B cell (primary cell): ENCODE results near the gene KRTAP4-6. TPM values are rescaled to one million over a fixed set of nuclear protein-coding genes. Genes with fewer than 3 reads are reported as not detected.

Experiments
- ATAC-seq: fragments of 200-7000 bp; cut with Tn5 transposase; one replicate; pipeline ENCODE4 v1.10.0; 2021; ENCODE audit warnings: low read depth, mild to moderate bottlenecking, moderate number of reproducible peaks, moderate library complexity
- CTCF ChIA-PET: fragments of 350-600 bp; sonication (Branson Sonifier 250); formaldehyde crosslinking; loops from one replicate; lab custom pipeline; 2021; ENCODE audit warnings: antibody characterized with exemption, inconsistent platforms; lab: Charles Lee
- POLR2A ChIA-PET: fragments of 350-600 bp; sonication (Branson Sonifier 250); formaldehyde crosslinking; loops from one replicate; lab custom pipeline; 2021; ENCODE audit warnings: antibody characterized with exemption; lab: Charles Lee
- DNase-seq: peaks from one replicate; pipeline ENCODE4 v3.0.0; 2013
- H2AFZ ChIP-seq: 2 replicates; pipeline ENCODE4 v1.6.1; 2012; ENCODE audit warnings: mild to moderate bottlenecking, low read depth, low read length; ENCODE audit not compliant: insufficient read depth, poor library complexity, severe bottlenecking
- H3K27ac ChIP-seq, 2 donors: 1 replicate in 1 of 2; 2 replicates in 1 of 2; pipeline ENCODE4 v1.5.1; 2012 to 2013; ENCODE audit warnings: low read length in 2 of 2, mild to moderate bottlenecking in 2 of 2, moderate library complexity in 1 of 2
- H3K27me3 ChIP-seq, 4 experiments: fragments of 200-600 bp in 1 of 4; sonication (generic) in 1 of 4; replicated peaks in 1 of 4; 1 replicate in 2 of 4; 2 replicates in 2 of 4; pipeline versions ENCODE4 v1.6.1 to v1.7.0; 2013 to 2016; ENCODE audit warnings: low read length in 3 of 4, mild to moderate bottlenecking in 2 of 4, mixed read lengths in 1 of 4, moderate library complexity in 1 of 4; ENCODE audit not compliant: insufficient read depth in 4 of 4, control insufficient read depth in 3 of 4; ENCODE audit errors: control extremely low read depth in 1 of 4
- H3K36me3 ChIP-seq, 2 experiments: replicated peaks in 1 of 2; 1 replicate in 1 of 2; 2 replicates in 1 of 2; pipeline versions ENCODE4 v1.6.1 to v1.7.1; 2013; ENCODE audit warnings: low read length in 1 of 2; ENCODE audit not compliant: insufficient read depth in 2 of 2, control insufficient read depth in 1 of 2; ENCODE audit errors: control extremely low read depth in 1 of 2, extremely low read depth in 1 of 2
- H3K4me1 ChIP-seq, 2 donors: fragments of 200-600 bp in 1 of 2; sonication (generic) in 1 of 2; 1 replicate in 1 of 2; 2 replicates in 1 of 2; pipeline versions ENCODE4 v1.5.1 to v1.6.1; 2013 to 2017; ENCODE audit warnings: low read length in 2 of 2; ENCODE audit not compliant: control insufficient read depth in 2 of 2, insufficient read depth in 2 of 2
- H3K4me2 ChIP-seq: replicated peaks from 2 replicates; pipeline ENCODE3; 2012; ENCODE audit warnings: mild to moderate bottlenecking, low read depth, low read length; ENCODE audit not compliant: poor library complexity, severe bottlenecking
- H3K4me3 ChIP-seq, 5 experiments: fragments of 200-600 bp in 1 of 5; sonication (generic) in 1 of 5; 1 replicate in 3 of 5; 2 replicates in 2 of 5; pipeline versions ENCODE4 v1.5.1 to v1.7.0; 2011 to 2016; ENCODE audit warnings: low read length in 4 of 5, mild to moderate bottlenecking in 4 of 5, low read depth in 2 of 5, control low read depth in 1 of 5, moderate library complexity in 1 of 5; ENCODE audit not compliant: insufficient read depth in 1 of 5; ENCODE audit errors: control extremely low read depth in 1 of 5, extremely low read depth in 1 of 5
- H3K79me2 ChIP-seq: fragments of 200-600 bp; sonication (generic); one replicate; pipeline ENCODE4 v1.6.0; 2016; ENCODE audit warnings: low read length; ENCODE audit not compliant: control insufficient read depth, insufficient read depth
- H3K9ac ChIP-seq: fragments of 200-600 bp; sonication (generic); 2 replicates; pipeline ENCODE4 v1.6.1; 2017; ENCODE audit warnings: mild to moderate bottlenecking, low read length, moderate library complexity
- H3K9me3 ChIP-seq, 3 donors: one replicate each; pipeline versions ENCODE4 v1.6.1 to v1.7.1; 2013; ENCODE audit warnings: low read length in 2 of 3; ENCODE audit not compliant: control insufficient read depth in 2 of 3, insufficient read depth in 1 of 3; ENCODE audit errors: control extremely low read depth in 1 of 3
- H4K20me1 ChIP-seq: 2 replicates; pipeline ENCODE4 v1.6.0; 2012; ENCODE audit warnings: mild to moderate bottlenecking, low read length; ENCODE audit not compliant: insufficient read depth, control insufficient read depth, poor library complexity, severe bottlenecking
- H3K27ac Mint-ChIP-seq: one replicate; pipeline ENCODE4 v1.8.0; 2021; ENCODE audit warnings: mixed read lengths
- H3K27me3 Mint-ChIP-seq: one replicate; pipeline ENCODE4 v1.8.0; 2021; ENCODE audit warnings: mixed read lengths
- H3K4me1 Mint-ChIP-seq: one replicate; pipeline ENCODE4 v1.8.0; 2021; ENCODE audit warnings: mixed read lengths
- H3K4me3 Mint-ChIP-seq: one replicate; pipeline ENCODE4 v1.8.0; 2021; ENCODE audit warnings: mixed read lengths
- H3K9me3 Mint-ChIP-seq: one replicate; pipeline ENCODE4 v1.8.0; 2022; ENCODE audit warnings: mixed read lengths; ENCODE audit not compliant: insufficient read depth
- EZH2 ChIP-seq: IDR thresholded peaks from 2 replicates; pipeline ENCODE4 v1.6.1; 2012; ENCODE audit warnings: borderline replicate concordance, low read depth, mild to moderate bottlenecking, moderate library complexity, low read length; ENCODE audit not compliant: insufficient read depth, poor library complexity, severe bottlenecking
- WGBS: methylation state at CpG from one replicate; pipeline ENCODE4 v1.1.5; 2013; ENCODE audit warnings: missing lambda C conversion rate; ENCODE audit not compliant: insufficient coverage; 5-methylcytosine and 5-hydroxymethylcytosine counted together
- intact Hi-C: fragments of 100-400 bp; cut with micrococcal nuclease; formaldehyde crosslinking; loops from one replicate; pipeline ENCODE4 v1.10.0; 2022
- polyA plus RNA-seq: library from polyadenylated mRNA; depleted of rRNA; stranded (reverse); fragments of >200 nt; gene quantifications from 2 replicates; pipeline ENCODE4 v1.2.3, GENCODE V29; 2012
- total RNA-seq, 2 donors: library from RNA; stranded (reverse); fragments of 120-200 nt in 1 of 2; gene quantifications; 1 replicate in 1 of 2; 2 replicates in 1 of 2; pipeline versions ENCODE4 v1.2.3 to v1.2.4, GENCODE V29; 2013 to 2022
- TF ChIP-seq, protein P1 (sequence below): fragments of 200-600 bp; IDR thresholded peaks from one replicate; pipeline ENCODE4 v1.8.0; 2022; ENCODE audit warnings: antibody characterized with exemption, mild to moderate bottlenecking

The KRTAP4-6 gene
- total and polyA plus RNA-seq, 2 donors (not counting 1 experiment from before 2014, with no cell fraction given), result not detected

DNA sequence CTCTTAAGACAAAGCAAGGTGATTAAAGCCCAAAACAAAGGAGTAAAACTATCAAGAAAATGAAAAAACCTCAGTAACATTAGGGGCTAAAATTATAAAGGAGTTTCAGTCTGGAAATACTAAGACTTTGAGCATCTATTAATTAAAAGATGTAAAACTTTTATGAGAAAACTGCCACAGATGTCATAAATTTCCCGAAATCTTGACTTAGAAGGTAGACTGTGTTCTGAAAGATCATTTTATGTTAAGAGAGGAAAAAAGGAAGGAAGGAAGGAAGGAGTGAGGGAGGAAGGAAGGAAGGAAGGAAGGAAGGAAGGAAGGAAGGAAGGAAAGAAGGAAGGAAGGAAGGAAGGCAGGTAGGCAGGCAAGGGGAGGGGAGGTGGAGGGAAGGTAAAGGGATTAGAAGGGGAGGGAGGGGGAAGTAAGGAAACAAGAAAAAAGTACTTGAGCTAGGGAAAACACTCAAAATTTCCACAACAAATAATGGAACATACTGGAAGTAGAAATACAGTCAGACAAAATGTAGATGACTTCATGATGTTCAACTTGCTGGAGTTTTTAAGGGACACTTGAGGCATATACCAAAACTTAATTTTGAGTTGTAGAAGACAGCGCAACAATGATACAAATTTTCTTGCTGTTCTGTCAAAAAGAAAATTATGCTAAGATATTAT, 7.3 kb upstream of the KRTAP4-6 start:
- Histone ChIP-seq H3K4me2 (no peak overlapping the region), H3K27ac (no peak overlapping the region), H3K79me2 (no peaks in the 10 kb centered on the region), H2AFZ (no peak overlapping the region), H4K20me1 (no peaks in the 10 kb centered on the region), H3K4me1 (no peaks in the 10 kb centered on the region), H3K9ac (no peak overlapping the region), H3K9me3 (peaks cover 3 to 9% (median 5%) of the 10 kb centered on the region in 3 donors), H3K4me3 (no peak overlapping the region), H3K27me3 (no peaks in the 10 kb centered on the region), H3K36me3 (no peaks in the 10 kb centered on the region)
- 71% methylated on average over 1 of the region's 2 CpGs for WGBS
- no peak overlapping the region for H3K4me3 Mint-ChIP-seq
- DNase-seq (no peak), ATAC-seq (no peak)
- H3K9me3 Mint-ChIP-seq, result peaks cover 8% of the 10 kb centered on the region
- no peak overlapping the region for H3K27ac Mint-ChIP-seq
- intact Hi-C loops, result no loop called here
- H3K27me3 Mint-ChIP-seq, result peaks cover 4% of the 10 kb centered on the region
- ChIA-PET CTCF (no interaction called here), POLR2A (no interaction called here)
- TF ChIP-seq EZH2, result no peak
- TF ChIP-seq, protein P1, sequence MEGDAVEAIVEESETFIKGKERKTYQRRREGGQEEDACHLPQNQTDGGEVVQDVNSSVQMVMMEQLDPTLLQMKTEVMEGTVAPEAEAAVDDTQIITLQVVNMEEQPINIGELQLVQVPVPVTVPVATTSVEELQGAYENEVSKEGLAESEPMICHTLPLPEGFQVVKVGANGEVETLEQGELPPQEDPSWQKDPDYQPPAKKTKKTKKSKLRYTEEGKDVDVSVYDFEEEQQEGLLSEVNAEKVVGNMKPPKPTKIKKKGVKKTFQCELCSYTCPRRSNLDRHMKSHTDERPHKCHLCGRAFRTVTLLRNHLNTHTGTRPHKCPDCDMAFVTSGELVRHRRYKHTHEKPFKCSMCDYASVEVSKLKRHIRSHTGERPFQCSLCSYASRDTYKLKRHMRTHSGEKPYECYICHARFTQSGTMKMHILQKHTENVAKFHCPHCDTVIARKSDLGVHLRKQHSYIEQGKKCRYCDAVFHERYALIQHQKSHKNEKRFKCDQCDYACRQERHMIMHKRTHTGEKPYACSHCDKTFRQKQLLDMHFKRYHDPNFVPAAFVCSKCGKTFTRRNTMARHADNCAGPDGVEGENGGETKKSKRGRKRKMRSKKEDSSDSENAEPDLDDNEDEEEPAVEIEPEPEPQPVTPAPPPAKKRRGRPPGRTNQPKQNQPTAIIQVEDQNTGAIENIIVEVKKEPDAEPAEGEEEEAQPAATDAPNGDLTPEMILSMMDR, result no peak
- H3K4me1 Mint-ChIP-seq, result no peaks in the 10 kb centered on the region

DNA sequence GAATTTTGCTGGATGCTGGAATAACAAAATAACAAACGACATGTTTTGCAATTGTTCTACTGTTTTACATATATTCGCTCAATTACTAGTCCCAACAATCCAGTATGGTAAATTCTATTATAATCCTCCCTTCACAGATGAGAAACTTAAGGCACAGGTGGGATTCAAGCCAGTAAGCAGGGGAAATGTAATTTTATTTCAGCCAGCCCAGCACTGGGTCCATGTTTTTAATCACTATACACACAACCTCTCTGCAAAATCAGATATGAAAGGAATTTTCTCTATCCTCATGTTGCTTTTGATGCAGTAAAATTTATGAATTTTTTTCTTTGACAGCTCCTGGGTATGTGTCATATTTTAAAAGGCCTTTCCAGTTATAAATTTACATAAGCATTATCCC, 4.9 kb upstream of the KRTAP4-6 start:
- Histone ChIP-seq H2AFZ (no peak overlapping the region), H3K9ac (no peak overlapping the region), H3K27ac (no peak overlapping the region), H3K27me3 (no peaks in the 10 kb centered on the region), H4K20me1 (no peaks in the 10 kb centered on the region), H3K4me2 (no peak overlapping the region), H3K9me3 (peaks cover 5 to 13% (median 7%) of the 10 kb centered on the region in 3 donors), H3K79me2 (no peaks in the 10 kb centered on the region), H3K36me3 (no peaks in the 10 kb centered on the region), H3K4me3 (no peak overlapping the region), H3K4me1 (no peaks in the 10 kb centered on the region)
- Mint-ChIP-seq H3K27me3 (peaks cover 7% of the 10 kb centered on the region), H3K4me1 (no peaks in the 10 kb centered on the region), H3K9me3 (peaks cover 10% of the 10 kb centered on the region), H3K4me3 (no peak overlapping the region), H3K27ac (no peak overlapping the region)
- TF ChIP-seq, protein P1, result no peak
- TF ChIP-seq EZH2, result no peak
- DNase-seq, result no peak
- ATAC-seq, result no peak
- ChIA-PET POLR2A (no interaction called here), CTCF (interaction anchor here (0.6 kb wide), 1 partner anchor 50 kb away, joined by 5 read pairs; no protein-coding TSS in a partner anchor)
- no CpG with 5 or more reads among the region's 2 CpGs for WGBS
- intact Hi-C loops, result no loop called here
